Uterus (tissue), 4 donors: ENCODE data around the gene PTGDS. TPM values are rescaled to one million over a fixed set of nuclear protein-coding genes. Genes with fewer than 3 reads are reported as not detected.

Experiments
- DNase-seq, 2 donors: peaks; one replicate each; pipeline ENCODE4 v3.0.0-alpha.2; 2019 to 2020
- H3K27ac ChIP-seq, 2 donors: fragments of 200-600 bp; sonication (generic); 1 replicate in 1 of 2; 2 replicates in 1 of 2; pipeline ENCODE4 v1.5.1; 2016 to 2018
- H3K27me3 ChIP-seq, 2 donors: fragments of 200-600 bp; sonication (generic); one replicate each; pipeline ENCODE4 v1.5.1; 2018 to 2019; ENCODE audit warnings: control low read depth in 1 of 2
- H3K36me3 ChIP-seq, 2 donors: fragments of 200-600 bp; sonication (generic); one replicate each; pipeline ENCODE4 v1.5.1; 2019; ENCODE audit warnings: control low read depth in 1 of 2
- H3K4me1 ChIP-seq, 2 donors: fragments of 200-600 bp; sonication (generic); one replicate each; pipeline ENCODE4 v1.5.1; 2018 to 2019; ENCODE audit warnings: control low read depth in 1 of 2
- H3K4me3 ChIP-seq, 2 donors: fragments of 200-600 bp; sonication (generic); 1 replicate in 1 of 2; 2 replicates in 1 of 2; pipeline ENCODE4 v1.5.1; 2018 to 2019; ENCODE audit warnings: mild to moderate bottlenecking in 1 of 2
- H3K9me3 ChIP-seq, 2 donors: fragments of 200-600 bp; sonication (generic); one replicate each; pipeline ENCODE4 v1.5.1; 2019; ENCODE audit warnings: control low read depth in 1 of 2
- POLR2A ChIP-seq, 2 donors: fragments of 450-650 bp; IDR thresholded peaks; one replicate each; pipeline ENCODE4 v1.6.1; 2016; ENCODE audit warnings: antibody characterized with exemption in 2 of 2, mild to moderate bottlenecking in 1 of 2, moderate library complexity in 1 of 2
- intact Hi-C: fragments of 100-400 bp; cut with DNase I; formaldehyde crosslinking; loops from one replicate; pipeline ENCODE4 v1.15.1; 2023; ENCODE audit warnings: low total_unique reads
- total RNA-seq, 4 donors: library from RNA; depleted of rRNA in 3 of 4; stranded (reverse); fragments of >200 nt in 3 of 4; gene quantifications; one replicate each; pipeline versions ENCODE4 v1.1.0 to v1.2.4, GENCODE V29; 2014 to 2023
- TF ChIP-seq, protein P1 (sequence below), 4 experiments: fragments of 200-600 bp in 2 of 4; fragments of 450-650 bp in 2 of 4; sonication (generic) in 2 of 4; IDR thresholded peaks; one replicate each; pipeline ENCODE4 v1.5.1; 2016 to 2019; ENCODE audit warnings: antibody characterized with exemption in 4 of 4, mild to moderate bottlenecking in 2 of 4, moderate library complexity in 1 of 4
- donor health status: DM: yes; HTN: yes; CAD: no.

PTGDS gene
- total RNA-seq, 4 donors from 2014 or later, result 13.5 to 116 (median 58.8) TPM

DNA sequence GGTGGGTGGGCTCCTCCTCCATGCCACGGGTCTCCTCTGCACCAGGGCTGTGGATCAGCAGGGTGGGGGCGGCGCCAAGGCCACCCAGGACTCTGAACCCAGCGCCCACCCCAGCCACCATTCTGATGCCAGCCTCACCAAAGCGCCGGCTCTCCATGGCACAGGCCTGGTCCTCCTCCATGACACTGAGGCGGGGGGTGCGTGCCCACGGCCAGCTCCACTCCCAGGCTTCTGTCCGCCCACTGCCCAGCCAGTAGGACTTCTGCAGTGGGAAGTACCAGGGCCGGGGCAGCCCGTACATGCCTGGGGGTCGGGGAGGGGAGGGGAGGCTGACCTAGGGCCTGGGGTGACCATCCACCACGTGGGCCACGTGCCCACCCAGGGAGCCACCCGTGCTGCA lies 39.1 kb downstream of the PTGDS start:
- Histone ChIP-seq H3K27ac (no peak overlapping the region), H3K4me1 (no peaks in the 10 kb centered on the region), H3K36me3 (no peaks in the 10 kb centered on the region), H3K9me3 (no peaks in the 10 kb centered on the region), H3K27me3 (no peaks in the 10 kb centered on the region), H3K4me3 (no peak overlapping the region)
- DNase-seq, result no peak
- TF ChIP-seq, protein P1, sequence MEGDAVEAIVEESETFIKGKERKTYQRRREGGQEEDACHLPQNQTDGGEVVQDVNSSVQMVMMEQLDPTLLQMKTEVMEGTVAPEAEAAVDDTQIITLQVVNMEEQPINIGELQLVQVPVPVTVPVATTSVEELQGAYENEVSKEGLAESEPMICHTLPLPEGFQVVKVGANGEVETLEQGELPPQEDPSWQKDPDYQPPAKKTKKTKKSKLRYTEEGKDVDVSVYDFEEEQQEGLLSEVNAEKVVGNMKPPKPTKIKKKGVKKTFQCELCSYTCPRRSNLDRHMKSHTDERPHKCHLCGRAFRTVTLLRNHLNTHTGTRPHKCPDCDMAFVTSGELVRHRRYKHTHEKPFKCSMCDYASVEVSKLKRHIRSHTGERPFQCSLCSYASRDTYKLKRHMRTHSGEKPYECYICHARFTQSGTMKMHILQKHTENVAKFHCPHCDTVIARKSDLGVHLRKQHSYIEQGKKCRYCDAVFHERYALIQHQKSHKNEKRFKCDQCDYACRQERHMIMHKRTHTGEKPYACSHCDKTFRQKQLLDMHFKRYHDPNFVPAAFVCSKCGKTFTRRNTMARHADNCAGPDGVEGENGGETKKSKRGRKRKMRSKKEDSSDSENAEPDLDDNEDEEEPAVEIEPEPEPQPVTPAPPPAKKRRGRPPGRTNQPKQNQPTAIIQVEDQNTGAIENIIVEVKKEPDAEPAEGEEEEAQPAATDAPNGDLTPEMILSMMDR (IDR thresholded peaks at IDR 0.05), result no peak
- intact Hi-C loops, result no loop called here

DNA sequence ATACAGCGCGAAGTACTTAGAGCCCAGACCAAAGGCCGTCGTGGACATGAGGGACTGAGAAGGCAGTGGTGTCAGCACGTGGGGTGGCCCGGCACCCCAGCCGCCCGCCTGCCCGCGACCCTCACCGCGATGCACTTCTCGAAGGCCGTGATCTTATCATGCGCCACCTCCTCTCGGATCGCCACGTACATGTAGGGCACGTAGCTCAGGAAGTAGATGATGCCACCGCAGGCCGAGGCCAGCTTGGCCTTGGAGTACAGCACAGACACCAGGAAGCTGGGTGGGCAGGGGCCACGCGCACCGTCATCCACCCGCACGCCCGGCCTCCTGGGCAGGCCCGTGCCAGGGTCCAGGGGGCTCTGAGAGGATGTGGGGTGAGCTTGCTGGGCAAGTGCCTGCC lies 39.8 kb downstream of the PTGDS start:
- intact Hi-C loops, result no loop called here
- no peak overlapping the region for H3K4me3 ChIP-seq
- no peaks in the 10 kb centered on the region for H3K9me3 ChIP-seq

DNA sequence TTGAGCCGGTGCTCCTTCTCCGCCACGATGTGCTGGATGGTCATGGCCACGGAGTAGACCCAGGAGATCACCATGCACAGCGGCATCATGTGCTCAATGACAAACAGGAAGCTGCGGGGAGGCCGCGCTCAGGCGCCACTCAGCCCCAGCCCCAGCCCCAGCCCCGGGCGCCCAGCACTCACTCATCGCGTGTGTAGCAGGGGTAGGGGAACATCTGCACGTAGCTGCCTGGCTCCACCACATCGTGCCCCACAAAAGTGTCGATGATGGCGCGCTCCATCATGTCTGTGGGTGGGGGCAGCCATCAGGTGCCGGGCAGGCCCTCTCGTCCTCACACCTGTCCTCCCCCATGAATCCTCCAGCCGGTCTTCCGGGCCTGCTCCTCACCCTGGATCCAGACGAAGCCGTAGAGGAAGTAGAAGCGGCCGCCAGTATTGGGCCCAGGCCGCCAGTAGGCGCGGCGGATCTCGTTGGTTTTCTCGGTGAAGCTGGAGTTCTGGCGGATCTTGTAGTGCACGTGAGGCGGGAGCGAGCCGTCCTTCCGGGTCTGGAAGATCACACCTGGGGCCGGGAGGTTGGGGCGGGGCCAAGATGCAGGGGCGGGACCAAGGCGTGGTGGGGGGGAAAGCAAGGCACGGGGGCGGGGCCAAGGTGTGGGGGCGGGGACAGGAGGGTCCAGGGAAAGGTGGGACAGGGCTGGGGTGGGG lies 40.6 kb downstream of the PTGDS start:
- H3K36me3 ChIP-seq, result no peaks in the 10 kb centered on the region
- no peak overlapping the region for H3K27ac ChIP-seq
- H3K27me3 ChIP-seq, result no peaks in the 10 kb centered on the region
- no peak for TF ChIP-seq POLR2A (IDR thresholded peaks at IDR 0.05)
- no peaks in the 10 kb centered on the region for H3K4me1 ChIP-seq
- intact Hi-C loops, result no loop called here
- no peaks in the 10 kb centered on the region for H3K9me3 ChIP-seq
- no peak for DNase-seq
- H3K4me3 ChIP-seq, result no peak overlapping the region

More for the DNA sequence above, 39.8 kb downstream of the PTGDS start:
- Histone ChIP-seq H3K36me3 (no peaks in the 10 kb centered on the region), H3K27ac (no peak overlapping the region), H3K27me3 (no peaks in the 10 kb centered on the region), H3K4me1 (no peaks in the 10 kb centered on the region)
- TF ChIP-seq POLR2A (IDR thresholded peaks at IDR 0.05), result no peak
- TF ChIP-seq, protein P1 (IDR thresholded peaks at IDR 0.05), result no peak
- no peak for DNase-seq

DNA sequence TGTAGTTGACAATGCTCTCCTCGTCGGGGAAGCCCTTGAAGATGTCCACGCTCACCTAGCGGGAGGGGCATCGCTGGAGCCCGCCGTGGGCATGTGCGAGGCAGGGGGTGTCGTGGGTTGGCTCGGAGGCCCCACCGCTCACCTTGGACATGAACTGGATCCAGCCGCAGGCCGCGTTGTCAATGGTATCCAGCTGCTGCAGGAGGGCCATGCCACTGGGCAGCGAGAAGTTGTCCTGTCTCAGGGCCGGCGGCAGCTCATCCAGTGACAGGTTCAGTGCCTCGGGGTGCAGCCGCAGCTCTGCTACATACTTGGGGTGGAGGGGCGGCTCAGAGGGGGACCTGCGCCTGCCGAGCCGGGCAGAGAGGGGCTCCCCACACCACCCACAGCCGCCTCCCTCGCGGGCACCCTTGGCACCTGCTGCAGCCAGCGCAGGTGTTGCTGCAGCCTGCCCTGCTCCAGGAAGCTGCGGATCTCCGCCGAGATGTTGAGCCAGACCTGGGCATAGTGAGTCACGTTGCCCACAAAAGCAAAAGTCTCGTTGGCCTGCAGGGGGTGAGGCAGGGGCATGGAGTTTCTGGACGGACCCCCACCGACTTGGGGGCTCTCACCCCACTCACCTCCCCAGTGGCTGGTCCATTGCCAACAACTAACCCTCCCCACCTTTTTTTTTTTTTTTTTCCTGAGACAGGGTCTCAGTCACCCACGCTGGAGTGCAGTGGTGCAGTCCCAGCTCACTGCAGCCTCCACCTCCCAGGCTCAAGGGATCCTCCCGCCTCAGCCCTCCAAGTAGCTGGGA lies 41.7 kb downstream of the PTGDS start:
- no peak for DNase-seq
- intact Hi-C loops, result no loop called here
- H3K27me3 ChIP-seq, result no peaks in the 10 kb centered on the region

DNA sequence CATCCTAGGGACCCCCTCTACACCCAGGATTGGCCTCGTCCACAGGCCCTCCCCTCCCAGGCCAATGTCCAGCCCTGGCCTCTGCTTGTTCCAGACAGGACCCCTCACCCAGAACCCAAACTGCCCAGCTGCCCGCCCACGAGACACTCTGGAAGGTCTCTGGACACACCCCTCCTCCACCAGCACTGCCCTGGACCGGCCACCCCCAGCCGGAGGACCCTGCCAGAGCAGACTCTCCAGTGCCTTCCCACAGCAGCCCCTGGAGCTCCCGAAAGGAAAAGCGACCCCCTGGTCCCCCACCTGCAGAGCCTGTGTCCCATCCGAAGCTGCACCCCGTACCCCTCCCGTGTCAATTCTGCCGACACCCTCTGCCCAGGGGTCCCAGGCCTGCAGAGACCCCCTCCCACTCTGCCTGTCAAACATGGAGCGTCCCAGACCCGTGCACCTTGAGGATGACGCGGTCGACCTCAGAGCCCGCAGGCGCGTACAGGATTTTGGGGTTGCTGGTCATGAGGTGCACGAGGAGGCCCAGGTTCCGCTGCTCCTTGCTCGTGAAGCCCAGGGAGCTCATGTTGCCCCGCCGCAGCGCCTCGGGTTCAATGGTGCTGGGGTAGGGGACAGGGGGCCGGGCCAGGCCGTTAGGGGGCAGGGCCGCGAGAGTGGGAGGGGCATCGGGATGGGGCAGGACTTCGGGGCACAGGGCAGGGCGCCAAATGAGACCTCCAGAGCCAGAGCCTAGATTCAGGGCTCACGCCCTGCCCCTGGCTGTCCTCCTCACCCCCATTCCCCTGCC lies 42.8 kb downstream of the PTGDS start:
- H3K36me3 ChIP-seq, result no peaks in the 10 kb centered on the region
- H3K4me3 ChIP-seq, result no peak overlapping the region
- intact Hi-C loops, result no loop called here
- no peak for DNase-seq
- no peak for TF ChIP-seq POLR2A (IDR thresholded peaks at IDR 0.05)
- TF ChIP-seq, protein P1 (IDR thresholded peaks at IDR 0.05), result no peak
- H3K27ac ChIP-seq, result no peak overlapping the region
- no peaks in the 10 kb centered on the region for H3K9me3 ChIP-seq
- H3K27me3 ChIP-seq, result no peaks in the 10 kb centered on the region
- H3K4me1 ChIP-seq, result no peaks in the 10 kb centered on the region

More for the DNA sequence above, 41.7 kb downstream of the PTGDS start:
- no peak for TF ChIP-seq POLR2A (IDR thresholded peaks at IDR 0.05)
- TF ChIP-seq, protein P1 (IDR thresholded peaks at IDR 0.05), result no peak
- H3K4me3 ChIP-seq, result no peak overlapping the region
- no peaks in the 10 kb centered on the region for H3K9me3 ChIP-seq
- no peaks in the 10 kb centered on the region for H3K4me1 ChIP-seq
- no peak overlapping the region for H3K27ac ChIP-seq
- no peaks in the 10 kb centered on the region for H3K36me3 ChIP-seq
